Measurements from ENCODE around the gene CBFA2T3.

The CBFA2T3 gene

GRCh38 chr16:88974916-88975215 is 2.1 kb downstream of the CBFA2T3 start:
- no peak for DNase-seq

GRCh38 chr16:88974080-88974915 is 2.7 kb downstream of the CBFA2T3 start:
- DNase-seq = no peak

GRCh38 chr16:88973415-88974050 is 3.5 kb downstream of the CBFA2T3 start:
- DNase-seq = no peak

GRCh38 chr16:88973007-88973410 is 4.0 kb downstream of the CBFA2T3 start:
- no peak for DNase-seq

GRCh38 chr16:88972349-88972748 is 4.7 kb downstream of the CBFA2T3 start:
- no peak for DNase-seq

GRCh38 chr16:88971371-88972097 is 5.5 kb downstream of the CBFA2T3 start:
- no peak for DNase-seq

- no peak for DNase-seq
Observed at GRCh38 chr16:88970539-88971065, 6.4 kb downstream of the CBFA2T3 start.

- DNase-seq = no peak
Observed at GRCh38 chr16:88970050-88970449, 7.0 kb downstream of the CBFA2T3 start.

GRCh38 chr16:88969361-88969831 is 7.6 kb downstream of the CBFA2T3 start:
- DNase-seq = no peak

- DNase-seq = no peak
Observed at GRCh38 chr16:88968589-88969280, 8.3 kb downstream of the CBFA2T3 start.

- DNase-seq = no peak
Observed at GRCh38 chr16:88967830-88968588, 9.0 kb downstream of the CBFA2T3 start.

GRCh38 chr16:88966986-88967829 is 9.8 kb downstream of the CBFA2T3 start:
- no peak for DNase-seq

GRCh38 chr16:88965826-88966480 is 11.1 kb downstream of the CBFA2T3 start:
- no peak for DNase-seq

GRCh38 chr16:88965411-88965810 is 11.6 kb downstream of the CBFA2T3 start:
- DNase-seq = no peak

- DNase-seq = no peak
Observed at GRCh38 chr16:88964636-88965035, 12.4 kb downstream of the CBFA2T3 start.

- no peak for DNase-seq
Observed at GRCh38 chr16:88963583-88963982, 13.4 kb downstream of the CBFA2T3 start.

GRCh38 chr16:88962478-88963152 is 14.4 kb downstream of the CBFA2T3 start:
- no peak for DNase-seq

- no peak for DNase-seq
Observed at GRCh38 chr16:88961011-88961410, 16.0 kb downstream of the CBFA2T3 start.

GRCh38 chr16:88960516-88960915 is 16.5 kb downstream of the CBFA2T3 start:
- DNase-seq = no peak

GRCh38 chr16:88959022-88959421 is 18.0 kb downstream of the CBFA2T3 start:
- no peak for DNase-seq
